NT2/D1 (cell line): ENCODE measurements around the gene CDRT4.

Source experiments
- DNase-seq: peaks from one replicate; pipeline ENCODE4 v3.0.0-alpha.2; 2011; ENCODE audit warnings: low read depth, low spot score
- H3K27me3 ChIP-seq: 2 replicates; pipeline ENCODE4 v1.6.0; 2011; ENCODE audit warnings: mild to moderate bottlenecking; ENCODE audit not compliant: insufficient read length, insufficient read depth
- H3K36me3 ChIP-seq: 2 replicates; pipeline ENCODE4 v1.6.1; 2011; ENCODE audit warnings: mild to moderate bottlenecking, low read length, mixed read lengths; ENCODE audit not compliant: insufficient read depth, insufficient read length
- H3K4me1 ChIP-seq: 2 replicates; pipeline ENCODE4 v1.5.1; 2011; ENCODE audit not compliant: insufficient read depth, insufficient read length
- H3K4me3 ChIP-seq: 2 replicates; pipeline ENCODE4 v1.5.1; 2011; ENCODE audit warnings: low read depth; ENCODE audit not compliant: insufficient read length
- H3K9ac ChIP-seq: 2 replicates; pipeline ENCODE4 v1.6.0; 2011; ENCODE audit warnings: low read depth; ENCODE audit not compliant: insufficient read length
- H3K9me3 ChIP-seq: 2 replicates; pipeline ENCODE4 v1.5.1; 2011; ENCODE audit warnings: mild to moderate bottlenecking, low read length; ENCODE audit not compliant: insufficient read depth
- SUZ12 ChIP-seq: IDR thresholded peaks from 2 replicates; pipeline ENCODE4 v1.6.1; 2011; ENCODE audit not compliant: insufficient read length, insufficient read depth; ENCODE audit errors: extremely low read depth
- YY1 ChIP-seq: IDR thresholded peaks from 2 replicates; pipeline ENCODE4 v1.6.1; 2011; ENCODE audit not compliant: insufficient read length, insufficient read depth
- ZNF274 ChIP-seq: IDR thresholded peaks from 2 replicates; pipeline ENCODE4 v1.6.1; 2011; ENCODE audit warnings: mild to moderate bottlenecking, low read depth, low read length

Gene CDRT4

GRCh38 chr17:15409721-15410250 lies 57.6 kb downstream of the CDRT4 start:
- no peak overlapping the region for H3K9ac ChIP-seq
- no peak for TF ChIP-seq YY1
- no peak for TF ChIP-seq SUZ12
- TF ChIP-seq ZNF274 = no peak
- no peak for DNase-seq

GRCh38 chr17:15408803-15409202 lies 58.6 kb downstream of the CDRT4 start:
- TF ChIP-seq ZNF274 (no peak), YY1 (no peak), SUZ12 (no peak)
- no peak overlapping the region for H3K9ac ChIP-seq
- H3K36me3 ChIP-seq = no peaks in the 10 kb centered on the region
- H3K9me3 ChIP-seq = no peaks in the 10 kb centered on the region
- no peak for DNase-seq
- no peaks in the 10 kb centered on the region for H3K27me3 ChIP-seq
- no peak overlapping the region for H3K4me3 ChIP-seq
- H3K4me1 ChIP-seq = peaks cover 6% of the 10 kb centered on the region

More at GRCh38 chr17:15409721-15410250, 57.6 kb downstream of the CDRT4 start:
- H3K4me3 ChIP-seq = no peak overlapping the region
- H3K36me3 ChIP-seq = no peaks in the 10 kb centered on the region
- H3K4me1 ChIP-seq = peaks cover 6% of the 10 kb centered on the region
- no peaks in the 10 kb centered on the region for H3K9me3 ChIP-seq
- H3K27me3 ChIP-seq = no peaks in the 10 kb centered on the region

GRCh38 chr17:15406081-15406480 lies 61.3 kb downstream of the CDRT4 start:
- H3K9ac ChIP-seq = no peak overlapping the region
- H3K4me1 ChIP-seq = peaks cover 1% of the 10 kb centered on the region
- TF ChIP-seq SUZ12 (no peak), YY1 (no peak), ZNF274 (no peak)
- no peak for DNase-seq
- H3K27me3 ChIP-seq = no peaks in the 10 kb centered on the region
- no peaks in the 10 kb centered on the region for H3K36me3 ChIP-seq
- H3K4me3 ChIP-seq = no peak overlapping the region
- no peaks in the 10 kb centered on the region for H3K9me3 ChIP-seq

DNA sequence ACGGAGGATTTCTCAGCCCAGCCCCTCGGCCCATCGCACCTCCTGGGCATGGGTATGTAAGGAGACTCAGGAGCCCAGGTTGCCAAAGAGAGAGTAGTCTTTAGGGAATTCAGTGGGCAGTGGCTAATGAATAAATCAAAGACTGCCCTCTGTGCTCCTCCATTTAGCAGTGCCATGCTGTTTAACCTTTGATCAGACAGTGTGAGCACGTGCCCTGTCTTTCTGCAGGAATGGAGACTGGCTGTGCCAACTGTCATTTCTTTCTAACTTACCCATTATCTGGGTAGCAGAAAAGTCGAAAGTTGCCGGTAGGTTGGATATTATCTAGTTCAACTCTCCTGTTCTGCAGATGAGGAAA lies 62.4 kb downstream of the CDRT4 start:
- no peaks in the 10 kb centered on the region for H3K36me3 ChIP-seq

DNA sequence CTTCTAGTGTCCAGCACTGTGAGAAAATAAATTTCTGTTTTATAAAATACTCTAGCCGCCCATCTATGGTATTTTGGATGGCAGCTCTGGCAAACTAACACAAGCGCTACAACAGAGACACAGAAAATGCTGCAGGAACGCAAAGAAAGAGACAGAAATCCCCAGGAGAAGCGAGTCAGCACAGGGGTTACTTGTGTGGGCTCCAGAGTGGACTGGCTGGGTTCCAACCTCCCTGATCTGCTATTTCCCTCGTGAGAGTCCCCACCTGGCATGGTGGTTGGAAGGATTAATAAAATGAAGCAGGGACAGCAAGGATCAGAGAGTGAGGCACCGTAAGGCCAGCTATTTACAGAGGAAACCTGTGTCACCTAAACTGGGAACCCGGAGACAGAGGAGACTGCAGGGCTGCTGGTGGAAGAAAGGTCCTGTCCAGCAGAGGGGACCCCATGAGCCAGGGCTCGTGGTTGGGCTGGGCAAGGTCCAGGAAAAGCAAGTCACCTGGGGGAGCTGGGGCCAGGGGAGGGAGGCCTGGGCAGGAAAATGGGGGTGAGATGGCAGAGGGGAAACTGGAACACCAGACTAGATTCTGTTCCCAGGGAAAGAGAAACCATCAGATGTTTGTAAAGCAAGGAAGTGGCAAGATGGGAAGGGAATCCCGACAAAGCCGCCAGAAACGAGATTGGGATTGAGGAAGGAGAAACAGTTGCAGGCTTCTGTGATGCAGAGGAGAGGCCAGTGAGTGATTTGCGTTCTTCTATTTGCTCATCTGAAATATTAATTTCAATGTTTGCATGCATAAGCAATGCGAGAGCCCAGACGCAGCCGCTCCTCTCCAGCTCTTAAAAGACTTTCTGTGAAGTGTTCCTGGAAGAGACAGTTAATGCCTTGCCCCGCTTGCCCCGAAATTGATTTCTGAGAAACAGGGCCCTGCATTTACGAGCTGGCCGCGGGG lies 63.0 kb downstream of the CDRT4 start:
- no peak overlapping the region for H3K4me3 ChIP-seq
- no peaks in the 10 kb centered on the region for H3K9me3 ChIP-seq
- H3K4me1 ChIP-seq = peaks cover 1% of the 10 kb centered on the region
- H3K36me3 ChIP-seq = no peaks in the 10 kb centered on the region
- TF ChIP-seq ZNF274 = no peak
- no peak for DNase-seq
- no peaks in the 10 kb centered on the region for H3K27me3 ChIP-seq
- no peak overlapping the region for H3K9ac ChIP-seq

More for the DNA sequence above, 62.4 kb downstream of the CDRT4 start:
- peaks cover 1% of the 10 kb centered on the region for H3K4me1 ChIP-seq
- H3K9ac ChIP-seq = no peak overlapping the region
- DNase-seq = no peak
- no peaks in the 10 kb centered on the region for H3K9me3 ChIP-seq
- no peaks in the 10 kb centered on the region for H3K27me3 ChIP-seq
- no peak overlapping the region for H3K4me3 ChIP-seq
- no peak for TF ChIP-seq SUZ12
- TF ChIP-seq YY1 = no peak
- no peak for TF ChIP-seq ZNF274

DNA sequence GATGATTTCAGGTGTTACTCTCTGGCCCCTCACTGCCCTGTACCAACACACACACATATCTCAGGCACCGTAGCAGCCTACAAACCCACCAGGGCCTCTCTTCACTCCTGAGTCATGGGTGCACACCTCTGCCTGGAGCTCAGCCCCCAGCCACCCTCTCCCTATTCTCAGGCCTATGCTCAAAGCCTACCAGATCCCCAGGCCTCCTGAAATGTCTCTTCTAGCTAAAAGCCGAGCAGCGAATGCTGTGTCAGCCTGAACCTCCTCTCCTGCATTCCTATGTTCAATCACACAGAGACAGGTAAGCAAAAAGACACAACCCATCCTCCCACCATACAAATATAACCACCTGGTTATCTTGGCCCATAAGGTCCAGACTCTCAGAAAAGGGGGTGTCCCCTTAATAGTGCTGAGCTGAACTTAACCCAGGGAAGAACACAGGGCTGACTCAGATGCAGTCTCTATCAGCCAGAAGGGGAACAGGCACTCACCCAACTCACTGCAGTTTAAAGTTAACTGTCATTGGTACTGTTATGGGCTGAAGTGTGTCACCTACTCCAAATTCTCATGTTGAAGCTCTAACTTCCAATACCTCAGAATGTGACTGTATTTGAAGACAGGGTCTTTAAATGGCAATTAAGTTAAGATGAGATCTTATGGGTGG lies 64.0 kb downstream of the CDRT4 start:
- Histone ChIP-seq H3K36me3 (no peaks in the 10 kb centered on the region), H3K4me1 (peaks cover 1% of the 10 kb centered on the region), H3K9ac (no peak overlapping the region), H3K9me3 (no peaks in the 10 kb centered on the region), H3K4me3 (no peak overlapping the region), H3K27me3 (no peaks in the 10 kb centered on the region)
- TF ChIP-seq SUZ12 (no peak), YY1 (no peak), ZNF274 (no peak)
- no peak for DNase-seq

- Histone ChIP-seq H3K4me3 (no peak overlapping the region), H3K4me1 (no peaks in the 10 kb centered on the region), H3K9ac (no peak overlapping the region), H3K9me3 (no peaks in the 10 kb centered on the region), H3K36me3 (no peaks in the 10 kb centered on the region), H3K27me3 (no peaks in the 10 kb centered on the region)
- TF ChIP-seq SUZ12 = no peak
- no peak for TF ChIP-seq YY1
- DNase-seq = no peak
These were observed 68.0 kb downstream of the CDRT4 start for GRCh38 chr17:15399443-15399842.
